Ovary (tissue), 9 donors: ENCODE results near the gene MPHOSPH9. TPM values are rescaled to one million over a fixed set of nuclear protein-coding genes. Genes with fewer than 3 reads are reported as not detected.

Experiments used
- DNase-seq, 5 donors: peaks; one replicate each; pipeline ENCODE4 v3.0.0-alpha.2; 2019 to 2020
- H3K27ac ChIP-seq, 2 donors: fragments of 200-600 bp; one replicate each; pipeline versions ENCODE4 v1.5.1 to v1.8.0; 2019 to 2022
- H3K27me3 ChIP-seq: fragments of 200-600 bp; one replicate; pipeline ENCODE4 v1.8.0; 2022
- H3K36me3 ChIP-seq: fragments of 200-600 bp; sonication (generic); one replicate; pipeline ENCODE4 v1.5.1; 2019
- H3K4me1 ChIP-seq: one replicate; pipeline ENCODE4 v1.8.1; 2013; ENCODE audit warnings: mild to moderate bottlenecking, moderate library complexity; ENCODE audit not compliant: insufficient read depth
- H3K4me3 ChIP-seq: fragments of 200-600 bp; sonication (generic); one replicate; pipeline ENCODE4 v1.5.1; 2017
- H3K9me3 ChIP-seq, 2 donors: fragments of 200-600 bp in 1 of 2; sonication (generic) in 1 of 2; one replicate each; pipeline versions ENCODE4 v1.5.1 to v1.8.1; 2013 to 2019; ENCODE audit warnings: mild to moderate bottlenecking in 1 of 2, moderate library complexity in 1 of 2
- CTCF ChIP-seq, 3 donors: fragments of 450-650 bp in 2 of 3; fragments of 200-600 bp in 1 of 3; IDR thresholded peaks; one replicate each; pipeline versions ENCODE4 v1.5.1 to v1.8.0; 2016 to 2022; ENCODE audit warnings: antibody characterized with exemption in 3 of 3, mild to moderate bottlenecking in 1 of 3
- EP300 ChIP-seq: sonication (generic); formaldehyde crosslinking; IDR thresholded peaks from one replicate; pipeline ENCODE4 v1.6.1; 2017; ENCODE audit warnings: antibody characterized with exemption
- POLR2A ChIP-seq: fragments of 450-650 bp; IDR thresholded peaks from one replicate; pipeline ENCODE4 v1.6.1; 2017; ENCODE audit warnings: antibody characterized with exemption, mild to moderate bottlenecking, moderate library complexity
- WGBS, 3 donors: extraction: QIAGEN DNeasy Blood & Tissue Kit in 1 of 3; methylation state at CpG; one replicate each; pipeline versions ENCODE4 v1.1.5 to v1.1.7; 2013 to 2017; 5-methylcytosine and 5-hydroxymethylcytosine counted together
- intact Hi-C, 4 donors: fragments of 100-400 bp; cut with DNase I; formaldehyde crosslinking; loops; one replicate each; pipeline versions ENCODE4 v1.11.0 to v1.15.1; 2022 to 2023
- polyA plus RNA-seq, 2 donors: library from polyadenylated mRNA; stranded (reverse); fragments of 200-250 nt in 1 of 2; fragments of 350-450 nt in 1 of 2; fragmentation: Illumina TruSeq in 1 of 2; extraction: RNeasy Lipid Tissue Mini Kit (QIAGEN cat#74804) in 1 of 2; gene quantifications; one replicate each; pipeline ENCODE4 v1.2.3, GENCODE V29; 2013 to 2014
- total RNA-seq, 7 donors: library from RNA; depleted of rRNA in 2 of 7; stranded (reverse); fragments of >200 nt in 2 of 7; fragmentation: NEBNext Ultra II Directional in 3 of 7; extraction: Animal tissue kit (Norgen Biotek cat#: 25700) in 3 of 7; gene quantifications; one replicate each; pipeline versions ENCODE4 v1.1.0 to v1.2.4, GENCODE V29; 2016 to 2023
- donor health status: DM: no; HTN: no; CAD: no; lungs with moderate emphysema.
- donor health status: DM: no; HTN: no; CAD: no.
- donor health status: Bipolar disorder and iron deficiency.
- donor health status: DM: yes; HTN: yes; CAD: no.
- donor health status: DM: no; HTN: no; CAD: no.
- donor health status: DM: yes; HTN: yes; CAD: no.

Gene MPHOSPH9
- total and polyA plus RNA-seq, 9 donors, result 4.2 to 28.4 (median 19.4) TPM

GRCh38 chr12:123269395-123269892 is 36.5 kb upstream of the MPHOSPH9 start:
- intact Hi-C loops, result loop anchor here in 1 of 4 donors (10.0 kb wide), 2 partner anchors 85 to 335 kb away; partner anchors contain the start of gene DDX55
- peak; percentile 49 to 77 (median 66) for DNase-seq
- H3K4me3 ChIP-seq, result peak overlapping the region; percentile 69

GRCh38 chr12:123268850-123269249 is 35.9 kb upstream of the MPHOSPH9 start:
- peak in 2 of 5 donors; percentile 39 to 40 for DNase-seq
- Histone ChIP-seq H3K36me3 (no peaks in the 10 kb centered on the region), H3K27ac (no peak overlapping the region), H3K4me3 (no peak overlapping the region), H3K9me3 (no peaks in the 10 kb centered on the region), H3K4me1 (peaks cover 9% of the 10 kb centered on the region), H3K27me3 (no peaks in the 10 kb centered on the region)
- WGBS, 3 donors, result 76 to 86% (median 79%) methylated on average over 12 to 13 of the region's 13 CpGs
- no peak for TF ChIP-seq CTCF (IDR thresholded peaks at IDR 0.05)
- no peak for TF ChIP-seq POLR2A
- TF ChIP-seq EP300, result no peak
- intact Hi-C loops, result loop anchor here in 1 of 4 donors (10.0 kb wide), 2 partner anchors 86 to 336 kb away; partner anchors contain the start of gene DDX55

More at GRCh38 chr12:123269395-123269892, 36.5 kb upstream of the MPHOSPH9 start:
- Histone ChIP-seq H3K36me3 (no peaks in the 10 kb centered on the region), H3K9me3 (no peaks in the 10 kb centered on the region), H3K4me1 (peaks cover 9% of the 10 kb centered on the region), H3K27me3 (no peaks in the 10 kb centered on the region), H3K27ac (peak overlapping the region in 1 of 2 donors; percentile 79)
- TF ChIP-seq POLR2A (no peak), EP300 (no peak), CTCF (IDR thresholded peaks at IDR 0.05) (no peak)
- WGBS, 3 donors, result 5 to 8% (median 6%) methylated on average over 28 to 32 of the region's 32 CpGs

GRCh38 chr12:123267991-123268843 is 35.3 kb upstream of the MPHOSPH9 start:
- H3K4me1 ChIP-seq, result peaks cover 9% of the 10 kb centered on the region
- WGBS, 3 donors, result 58 to 71% (median 70%) methylated on average over 33 to 36 of the region's 36 CpGs
- H3K9me3 ChIP-seq, result no peaks in the 10 kb centered on the region
- no peak overlapping the region for H3K27ac ChIP-seq
- no peaks in the 10 kb centered on the region for H3K36me3 ChIP-seq
- DNase-seq, result peak in 3 of 5 donors; percentile 30 to 45 (median 40)
- TF ChIP-seq CTCF (IDR thresholded peaks at IDR 0.05) (no peak), POLR2A (no peak), EP300 (no peak)
- intact Hi-C loops, result loop anchor here in 1 of 4 donors (10.0 kb wide), 2 partner anchors 87 to 337 kb away; partner anchors contain the start of gene DDX55
- H3K27me3 ChIP-seq, result no peaks in the 10 kb centered on the region
- no peak overlapping the region for H3K4me3 ChIP-seq

- peaks cover 9% of the 10 kb centered on the region for H3K4me1 ChIP-seq
- H3K4me3 ChIP-seq, result no peak overlapping the region
- H3K27me3 ChIP-seq, result no peaks in the 10 kb centered on the region
- peak in 2 of 5 donors; percentile 7 to 25 for DNase-seq
- no peak for TF ChIP-seq CTCF (IDR thresholded peaks at IDR 0.05)
- no peak for TF ChIP-seq EP300
- TF ChIP-seq POLR2A, result no peak
- H3K9me3 ChIP-seq, result no peaks in the 10 kb centered on the region
- intact Hi-C loops, result loop anchor here in 1 of 4 donors (10.0 kb wide), 2 partner anchors 87 to 337 kb away; partner anchors contain the start of gene DDX55
- H3K27ac ChIP-seq, result no peak overlapping the region
- H3K36me3 ChIP-seq, result no peaks in the 10 kb centered on the region
- 89 to 92% (median 91%) methylated on average over 7 of the region's 7 CpGs for WGBS, 3 donors
Observed at GRCh38 chr12:123267335-123267920, 34.5 kb upstream of the MPHOSPH9 start.
